ENCODE data around the gene FLNA.
"Not testable (repeated sequence)": the region's sequence is repeated elsewhere in the genome, so short reads cannot be mapped to it uniquely, and the experiment has no call there.

Gene FLNA

GRCh38 chrX:154332561-154332960 is 41.9 kb downstream of the FLNA start:
- no peak for DNase-seq

DNA sequence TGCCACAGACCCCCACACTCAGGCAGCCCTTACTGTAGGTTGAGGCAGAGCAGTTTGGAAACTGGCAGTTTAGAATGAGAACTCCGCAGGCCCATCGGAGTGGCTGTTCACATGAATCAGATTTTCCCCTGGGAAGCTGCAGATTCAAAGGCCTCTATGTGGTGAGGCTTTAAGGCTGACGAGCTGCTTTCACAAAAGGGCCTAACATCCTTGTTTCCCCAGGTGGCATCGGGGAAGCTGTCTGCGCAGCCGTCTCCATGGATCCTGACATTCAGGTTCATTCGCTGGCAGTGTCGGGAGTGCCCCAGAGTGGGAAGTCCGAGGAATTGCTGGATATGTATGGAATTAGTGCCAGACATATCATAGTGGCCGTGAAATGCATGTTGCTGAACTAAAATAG is 45.1 kb downstream of the FLNA start:
- no peak for DNase-seq

DNA sequence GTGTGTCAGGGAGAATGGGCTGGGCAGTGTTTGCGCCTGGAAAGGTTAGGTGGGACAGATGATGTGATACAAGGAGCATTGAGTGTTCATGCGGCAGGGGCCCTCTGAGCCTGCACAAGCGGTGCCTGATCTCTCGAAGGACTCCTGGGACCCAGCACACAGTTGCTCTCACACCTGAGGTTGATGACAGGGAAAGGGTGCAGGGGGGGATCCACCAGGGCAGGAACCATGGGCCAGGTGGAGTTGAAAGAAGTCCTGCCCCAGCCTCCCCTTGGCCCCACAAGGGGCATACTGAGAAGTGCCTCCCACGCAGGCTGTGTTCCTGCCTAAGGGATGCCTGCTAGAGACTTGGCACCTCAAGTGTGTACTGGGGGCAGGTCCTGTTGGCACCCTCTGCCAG is 45.8 kb downstream of the FLNA start:
- DNase-seq = no peak

- DNase-seq = no peak
These were observed 47.2 kb downstream of the FLNA start for GRCh38 chrX:154327038-154327820.

DNA sequence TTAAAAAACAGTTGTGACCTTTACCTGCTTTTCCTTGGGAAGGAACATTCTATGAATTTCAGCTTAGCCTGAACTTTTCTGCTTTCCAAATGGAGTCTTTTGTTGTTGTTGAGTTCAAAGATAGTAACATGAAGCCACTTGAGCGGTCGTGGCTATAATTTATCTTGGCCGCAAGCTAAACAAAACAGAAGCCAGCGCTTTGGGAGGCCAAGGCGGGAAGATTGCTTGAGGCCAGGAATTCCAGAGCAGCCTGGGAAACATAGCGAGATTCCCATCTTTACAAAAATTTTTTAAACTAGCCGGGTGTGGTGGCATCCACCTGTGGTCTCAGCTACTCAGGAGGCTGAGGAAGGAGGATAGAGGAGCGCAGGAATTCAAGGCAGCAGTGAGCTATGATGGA is 48.9 kb downstream of the FLNA start:
- no peak for DNase-seq

DNA sequence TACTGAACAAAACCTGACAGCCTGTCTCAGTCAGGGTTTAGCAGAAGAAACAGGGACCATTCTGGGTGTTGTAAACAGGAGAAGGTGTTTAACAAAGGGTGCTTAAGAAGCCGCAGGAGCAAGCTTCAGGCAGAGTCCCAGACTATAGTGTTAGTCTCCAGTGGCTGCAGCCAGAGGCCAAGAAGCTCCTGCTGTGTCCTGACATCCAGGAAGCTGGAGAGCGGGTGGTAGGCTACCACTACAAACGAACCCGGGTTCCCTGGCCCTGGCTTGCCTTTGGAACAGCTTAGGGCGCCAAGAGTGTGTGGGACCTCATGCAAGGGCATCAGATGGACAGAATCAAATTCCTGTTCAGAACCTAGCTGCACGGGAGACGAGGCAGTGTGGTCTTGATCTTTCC is 50.9 kb downstream of the FLNA start:
- no peak for DNase-seq

DNA sequence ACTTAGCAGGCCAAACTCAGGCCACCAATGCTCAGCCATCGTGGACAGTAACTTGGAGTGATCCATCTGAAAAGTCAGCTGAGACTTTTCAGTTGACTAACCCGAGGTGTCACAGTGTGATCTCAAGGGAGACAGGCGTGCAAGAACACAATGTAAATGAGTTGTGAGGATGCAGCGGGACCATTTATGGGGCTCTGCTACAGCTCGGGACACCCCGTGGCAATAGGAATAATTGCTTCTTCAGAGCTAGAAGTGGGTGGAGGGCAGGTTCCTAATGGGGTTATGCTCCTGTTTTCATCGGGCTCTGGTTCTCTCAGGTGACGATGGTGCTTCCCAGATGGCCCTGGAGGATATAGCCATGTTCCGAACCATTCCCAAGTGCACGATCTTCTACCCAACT is 51.5 kb downstream of the FLNA start:
- DNase-seq = no peak

DNA sequence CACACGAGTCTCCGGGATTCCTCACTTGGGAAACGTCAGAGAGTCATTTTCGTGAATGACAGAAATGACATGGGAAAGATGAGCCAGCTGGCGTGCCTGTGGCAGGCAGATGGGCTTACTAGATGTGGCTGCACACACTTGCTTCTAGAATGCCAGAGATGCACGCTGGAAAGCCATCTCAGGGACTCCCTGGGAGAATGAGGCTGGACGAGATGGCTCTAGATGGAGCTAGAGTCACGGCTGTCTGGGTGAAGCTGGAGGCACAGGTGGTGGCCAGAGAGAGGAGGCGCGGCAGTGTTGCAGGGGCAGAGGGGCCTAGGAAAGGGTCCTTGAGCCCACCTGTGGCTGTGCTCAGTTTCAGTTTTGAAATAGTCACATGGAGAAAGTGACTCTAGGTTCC is 52.8 kb downstream of the FLNA start:
- no peak for DNase-seq

- no peak for DNase-seq
These were observed 53.3 kb downstream of the FLNA start for GRCh38 chrX:154321152-154321551.

GRCh38 chrX:154320406-154320805 is 54.0 kb downstream of the FLNA start:
- DNase-seq = no peak

DNA sequence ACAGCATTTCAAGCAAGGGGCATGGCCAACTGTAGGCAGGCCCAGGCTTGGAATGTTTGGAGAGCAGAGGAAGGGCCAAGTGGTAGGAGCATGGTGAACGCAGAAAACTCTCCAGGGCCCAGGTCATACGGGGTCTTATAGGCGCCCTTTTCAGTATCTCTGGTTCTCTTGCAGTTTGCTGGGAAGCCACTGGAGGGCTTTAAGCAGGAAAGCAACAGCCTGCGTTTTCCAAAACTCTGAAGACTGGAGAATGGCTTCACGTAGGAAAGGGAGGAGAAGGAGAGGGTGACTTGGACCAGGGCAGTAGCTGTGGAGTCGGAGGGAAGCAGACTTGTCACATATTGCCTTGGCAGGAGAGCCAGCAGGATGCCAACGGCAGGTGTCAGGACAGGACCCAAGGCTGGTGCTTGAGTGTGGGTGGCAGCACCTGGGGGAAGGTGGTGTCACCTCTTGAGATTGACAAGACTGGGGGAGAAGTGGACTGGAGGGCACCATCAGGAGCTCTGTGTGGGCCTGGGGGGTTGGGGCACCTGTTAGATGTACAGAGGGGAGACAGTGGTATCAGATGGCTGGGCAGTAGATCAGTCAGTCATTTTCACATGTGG is 56.9 kb downstream of the FLNA start:
- DNase-seq = no peak

DNA sequence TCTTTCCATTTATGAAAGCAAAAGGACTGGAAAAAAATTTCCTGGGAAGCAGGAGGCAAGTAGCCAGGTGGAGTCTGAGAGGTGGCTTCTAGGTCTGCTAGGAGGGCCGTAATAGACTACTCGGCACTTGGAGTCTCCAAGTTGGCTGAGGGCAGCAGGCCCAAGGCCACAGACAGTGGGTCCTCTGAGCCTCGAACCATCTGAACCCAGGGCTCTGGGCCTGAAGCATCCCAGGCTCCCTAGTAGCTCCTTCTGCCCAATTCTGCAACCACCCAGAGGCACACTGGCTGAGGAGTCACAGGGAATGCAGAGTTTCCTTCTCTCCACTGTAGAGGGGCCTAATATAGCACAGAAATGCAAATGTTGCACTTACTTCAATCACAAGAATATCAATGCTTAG is 59.0 kb downstream of the FLNA start:
- DNase-seq = no peak

DNA sequence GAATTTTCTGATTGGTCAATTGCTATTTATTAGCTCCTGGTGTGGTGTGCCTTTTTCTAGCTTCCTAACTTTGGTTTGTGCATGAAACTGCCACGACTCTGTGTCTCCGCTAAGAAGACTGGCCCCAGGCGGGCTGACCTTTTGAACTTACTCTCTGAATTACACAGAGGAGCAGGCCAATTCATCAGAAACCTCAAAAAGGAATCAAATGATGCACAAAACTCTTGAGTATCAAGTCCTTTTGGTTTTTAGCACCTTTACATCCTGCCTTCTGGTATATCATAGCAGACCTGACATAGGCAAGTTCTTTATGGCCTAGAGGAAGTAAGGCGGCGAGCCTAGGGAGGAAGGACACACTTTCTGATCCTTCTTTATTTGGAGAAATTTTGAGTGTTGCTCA is 61.3 kb downstream of the FLNA start:
- no peak for DNase-seq

DNA sequence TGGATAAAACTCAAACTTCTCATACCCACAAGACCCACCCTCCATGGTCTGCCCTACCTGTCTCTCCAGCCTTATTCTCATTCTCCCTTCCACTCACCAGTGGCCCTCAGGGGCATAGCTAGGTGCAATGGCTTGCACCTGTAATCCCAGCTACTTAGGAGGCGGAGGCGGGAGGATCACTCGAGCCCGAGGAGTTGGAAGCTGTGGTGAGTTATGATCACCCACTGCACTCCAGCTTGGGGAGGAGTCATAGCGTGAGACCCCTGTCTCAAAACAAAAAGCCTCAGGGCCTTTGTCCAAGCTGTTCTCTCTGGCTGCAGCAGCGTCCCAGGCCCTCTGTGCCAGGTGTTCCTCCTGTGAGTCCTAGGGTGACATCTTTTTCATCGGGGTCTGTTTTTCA is 62.3 kb downstream of the FLNA start:
- no peak for DNase-seq

DNA sequence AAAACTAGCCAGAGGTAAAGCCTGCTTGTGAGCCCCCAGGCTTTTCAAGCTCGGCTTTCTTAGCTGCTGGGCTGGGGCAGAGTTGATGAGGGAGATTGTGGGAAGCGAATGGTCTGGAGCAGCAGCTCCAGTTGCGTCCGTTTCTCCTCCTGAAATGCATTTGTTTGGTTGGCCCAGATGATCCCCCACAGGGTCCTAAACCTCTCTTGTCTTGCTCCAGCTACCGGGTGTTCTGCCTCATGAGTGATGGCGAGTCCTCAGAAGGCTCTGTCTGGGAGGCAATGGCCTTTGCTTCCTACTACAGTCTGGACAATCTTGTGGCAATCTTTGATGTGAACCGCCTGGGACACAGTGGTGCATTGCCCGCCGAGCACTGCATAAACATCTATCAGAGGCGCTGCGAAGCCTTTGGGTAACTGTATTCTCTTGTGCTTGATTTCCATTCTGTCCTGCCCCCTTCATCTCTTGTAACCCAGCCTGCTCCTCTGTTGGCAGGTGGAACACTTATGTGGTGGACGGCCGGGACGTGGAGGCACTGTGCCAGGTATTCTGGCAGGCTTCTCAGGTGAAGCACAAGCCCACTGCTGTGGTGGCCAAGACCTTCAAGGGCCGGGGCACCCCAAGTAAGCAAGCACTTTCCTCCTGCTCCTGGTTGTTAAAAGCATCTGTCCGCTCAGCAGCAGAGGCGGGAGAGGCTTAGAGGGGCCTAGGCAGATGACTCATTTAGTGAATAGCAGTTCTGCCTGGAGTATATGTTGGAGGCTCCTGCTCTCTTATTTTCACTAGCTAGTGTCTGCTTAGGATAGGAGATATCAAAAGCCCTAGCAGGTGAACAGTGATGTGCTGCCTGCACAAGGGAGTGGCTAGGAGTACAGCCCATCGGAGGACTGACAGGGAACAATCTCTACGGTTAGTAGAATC is 63.6 kb downstream of the FLNA start:
- no peak for DNase-seq

GRCh38 chrX:154309041-154309775 is 65.2 kb downstream of the FLNA start:
- DNase-seq = no peak

GRCh38 chrX:154308108-154308946 is 66.1 kb downstream of the FLNA start:
- DNase-seq = peak; percentile 71

DNA sequence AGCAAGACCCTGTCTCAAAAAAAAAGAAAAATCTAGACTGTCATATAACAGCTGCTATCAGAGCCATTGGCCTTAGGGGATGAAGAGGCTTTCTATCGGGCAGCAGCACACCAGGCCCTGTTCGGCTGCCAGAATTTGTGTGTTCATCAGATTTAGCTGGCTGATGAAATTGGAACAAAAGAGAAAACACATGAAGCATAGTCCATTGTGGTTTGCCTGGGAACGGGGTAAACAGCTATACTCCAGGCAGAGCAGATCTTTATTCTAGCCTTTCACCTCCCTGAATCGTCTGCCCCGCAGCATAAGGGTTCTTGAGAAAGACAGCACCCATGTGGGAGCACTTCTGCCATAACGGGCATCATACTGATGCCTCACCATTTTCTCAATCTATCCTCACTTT is 67.2 kb downstream of the FLNA start:
- DNase-seq = no peak

DNA sequence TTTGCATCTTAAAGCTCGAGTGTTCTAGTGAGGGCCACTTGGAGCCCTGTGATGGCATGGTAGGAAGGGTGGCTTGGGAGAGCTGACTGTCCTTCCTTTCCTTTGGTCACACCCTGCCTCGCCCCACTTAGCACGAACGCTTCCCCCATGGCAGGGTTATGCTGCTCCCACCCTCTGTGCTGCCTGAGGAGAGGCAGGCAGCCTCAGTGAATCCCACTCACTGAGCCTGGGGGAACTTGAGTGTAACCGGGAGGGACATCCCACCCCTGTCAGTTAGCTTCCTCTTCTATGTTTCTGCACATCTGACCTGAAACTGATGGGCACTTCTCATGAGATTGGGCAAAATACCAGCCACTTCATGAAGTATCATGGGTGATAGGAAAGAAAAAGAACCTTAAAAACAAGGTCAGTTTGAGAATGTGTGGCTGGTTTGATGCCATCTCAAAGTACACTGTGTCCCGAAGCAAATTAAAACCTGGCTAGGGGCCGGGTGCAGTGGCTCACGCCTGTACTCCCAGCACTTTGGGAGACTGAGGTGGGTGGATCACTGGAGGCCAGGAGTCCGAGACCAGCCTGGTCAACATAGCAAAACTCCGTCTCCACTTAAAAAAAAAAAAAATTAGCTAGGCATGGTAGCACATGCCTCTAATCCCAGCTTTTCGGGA is 68.8 kb downstream of the FLNA start:
- no peak for DNase-seq

GRCh38 chrX:154304846-154305245 is 69.6 kb downstream of the FLNA start:
- no peak for DNase-seq

DNA sequence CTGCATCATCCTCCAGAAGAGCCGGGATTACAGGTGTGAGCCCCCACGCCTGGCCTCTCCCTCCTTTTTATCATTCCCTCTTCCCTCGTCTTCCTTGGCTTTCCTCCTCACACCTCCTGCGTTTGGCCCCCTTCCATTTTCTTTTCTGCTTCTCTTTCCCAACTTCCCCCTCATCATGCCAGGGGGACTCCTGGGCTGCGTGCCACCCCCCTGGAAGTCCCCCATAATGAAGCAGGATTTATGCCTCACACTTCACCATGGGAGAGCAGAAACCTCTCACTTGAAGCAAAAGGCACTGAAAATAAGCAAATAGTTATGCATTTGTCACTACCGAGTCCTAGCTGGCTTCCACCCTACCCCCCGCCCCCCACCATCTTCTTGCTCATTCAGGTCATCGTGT is 71.0 kb downstream of the FLNA start:
- no peak for DNase-seq

GRCh38 chrX:154302998-154303397 is 71.4 kb downstream of the FLNA start:
- not testable (repeated sequence) for DNase-seq
